ENCODE results near the gene HNRNPA3. TPM values are rescaled to one million over a fixed set of nuclear protein-coding genes. Genes with fewer than 3 reads are reported as not detected.

Gene HNRNPA3
- total and polyA plus RNA-seq, 2 of the 13 experiments (the other 11 are each of a cell fraction or from before 2014, with no cell fraction given), result 73.3 to 97.7 TPM

GRCh38 chr2:177264693-177265587 is 52.3 kb downstream of the HNRNPA3 start, which contains the start of gene NFE2L2 (continued):
- TF ChIP-seq SMAD9 (CRISPR knock-in tag; IDR thresholded peaks at IDR 0.05), result no peak; the same call in 1 of the 2 replicates
- TF ChIP-seq NFRKB (IDR thresholded peaks at IDR 0.05), result no peak
- no peak for TF ChIP-seq ZBTB3 (CRISPR knock-in tag; IDR thresholded peaks at IDR 0.05; ENCODE audit: borderline replicate concordance, low read depth)
- peak; percentile 88 for TF ChIP-seq HNRNPK (IDR thresholded peaks at IDR 0.05; ENCODE audit: low read depth, low read length, poor library complexity, severe bottlenecking)
- peak; percentile 98 for TF ChIP-seq MED13 (CRISPR knock-in tag; IDR thresholded peaks at IDR 0.05)
- TF ChIP-seq ZNF24 (IDR thresholded peaks at IDR 0.05), result no peak
- TF ChIP-seq ZNF263 (CRISPR knock-in tag; IDR thresholded peaks at IDR 0.05), result peak; percentile 35; the same call in 1 of the 2 replicates
- peak; percentile 99 for TF ChIP-seq MTA1 (CRISPR knock-in tag; IDR thresholded peaks at IDR 0.05; ENCODE audit: borderline replicate concordance)
- no peak for TF ChIP-seq MBNL3 (CRISPR knock-in tag; conservative IDR thresholded peaks at IDR 0.05)
- peak; percentile 87 for TF ChIP-seq ZNF891 (CRISPR knock-in tag; IDR thresholded peaks at IDR 0.05)
- TF ChIP-seq U2AF2 (IDR thresholded peaks at IDR 0.05; ENCODE audit: low read depth, low read length), result 0 out of 2 replicates have a peak, but pooled peaks have one; percentile 32
- TF ChIP-seq POGK (CRISPR knock-in tag; conservative IDR thresholded peaks at IDR 0.05), result peak; percentile 88
- TF ChIP-seq BHLHE40 (IDR thresholded peaks at IDR 0.05; ENCODE audit: low read length), result no peak
- TF ChIP-seq, protein P1, sequence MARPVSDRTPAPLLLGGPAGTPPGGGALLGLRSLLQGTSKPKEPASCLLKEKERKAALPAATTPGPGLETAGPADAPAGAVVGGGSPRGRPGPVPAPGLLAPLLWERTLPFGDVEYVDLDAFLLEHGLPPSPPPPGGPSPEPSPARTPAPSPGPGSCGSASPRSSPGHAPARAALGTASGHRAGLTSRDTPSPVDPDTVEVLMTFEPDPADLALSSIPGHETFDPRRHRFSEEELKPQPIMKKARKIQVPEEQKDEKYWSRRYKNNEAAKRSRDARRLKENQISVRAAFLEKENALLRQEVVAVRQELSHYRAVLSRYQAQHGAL (CRISPR knock-in tag; IDR thresholded peaks at IDR 0.05; ENCODE audit: not compliant biosample characterization), result no peak
- TF ChIP-seq CCDC6 (CRISPR knock-in tag; IDR thresholded peaks at IDR 0.05), result peak; percentile 92
- TF ChIP-seq, protein P2, sequence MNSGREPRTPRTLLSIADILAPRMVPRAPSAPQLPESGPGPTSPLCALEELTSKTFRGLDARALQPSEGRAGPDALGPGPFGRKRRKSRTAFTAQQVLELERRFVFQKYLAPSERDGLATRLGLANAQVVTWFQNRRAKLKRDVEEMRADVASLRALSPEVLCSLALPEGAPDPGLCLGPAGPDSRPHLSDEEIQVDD (CRISPR knock-in tag; IDR thresholded peaks at IDR 0.05; ENCODE audit: borderline replicate concordance), result 0 out of 2 replicates have a peak, but pooled peaks have one; percentile 4
- TF ChIP-seq CBX2 (IDR thresholded peaks at IDR 0.05; ENCODE audit: low read depth, low read length), result no peak
- no peak for TF ChIP-seq CBX2 (CRISPR knock-in tag; IDR thresholded peaks at IDR 0.05; ENCODE audit: low read depth)
- no peak for TF ChIP-seq ZBTB38 (CRISPR knock-in tag; IDR thresholded peaks at IDR 0.05)
- no peak for TF ChIP-seq SNRNP70 (IDR thresholded peaks at IDR 0.05; ENCODE audit: low read depth, low read length)
- peak; percentile 83 for TF ChIP-seq TFDP2 (CRISPR knock-in tag; IDR thresholded peaks at IDR 0.05)
- 0 out of 2 replicates have a peak, but pooled peaks have one; percentile 25 for TF ChIP-seq FUBP1 (CRISPR knock-in tag; IDR thresholded peaks at IDR 0.05; ENCODE audit: borderline replicate concordance)
- TF ChIP-seq HDAC6 (IDR thresholded peaks at IDR 0.05; ENCODE audit: low read depth, low read length), result no peak
- peak; percentile 87 for TF ChIP-seq RBAK (CRISPR knock-in tag; IDR thresholded peaks at IDR 0.05)

Measured in HepG2 (cell line).